Lower lobe of right lung (tissue), 2 donors: ENCODE measurements around the gene VAPB. TPM values are rescaled to one million over a fixed set of nuclear protein-coding genes. Genes with fewer than 3 reads are reported as not detected.

Experiments
- ATAC-seq, 2 donors: fragments of 200-7000 bp; cut with Tn5 transposase; one replicate each; pipeline ENCODE4 v1.9.1; 2020 to 2022; ENCODE audit warnings: mild to moderate bottlenecking in 2 of 2, moderate library complexity in 2 of 2
- DNase-seq: peaks from one replicate; pipeline ENCODE4 v3.0.0-alpha.2; 2020
- H3K27ac ChIP-seq: fragments of 200-600 bp; one replicate; pipeline ENCODE4 v1.8.0; 2022
- H3K27me3 ChIP-seq: fragments of 200-600 bp; one replicate; pipeline ENCODE4 v1.8.0; 2022; ENCODE audit warnings: low read depth
- H3K36me3 ChIP-seq: fragments of 200-600 bp; one replicate; pipeline ENCODE4 v1.8.0; 2022; ENCODE audit warnings: mild to moderate bottlenecking
- H3K4me1 ChIP-seq: fragments of 200-600 bp; one replicate; pipeline ENCODE4 v1.8.0; 2022
- H3K4me3 ChIP-seq: fragments of 200-600 bp; one replicate; pipeline ENCODE4 v1.8.0; 2022; ENCODE audit warnings: mild to moderate bottlenecking
- H3K9me3 ChIP-seq: fragments of 200-600 bp; one replicate; pipeline ENCODE4 v1.8.0; 2022
- CTCF ChIP-seq: fragments of 200-600 bp; IDR thresholded peaks from one replicate; pipeline ENCODE4 v1.8.0; 2022; ENCODE audit warnings: antibody characterized with exemption, mild to moderate bottlenecking
- intact Hi-C: fragments of 100-400 bp; cut with DNase I; formaldehyde crosslinking; loops from one replicate; pipeline ENCODE4 v1.11.0; 2022
- total RNA-seq: library from RNA; stranded (reverse); fragmentation: NEBNext Ultra II Directional; extraction: Animal tissue kit (Norgen Biotek cat#: 25700); gene quantifications from one replicate; pipeline ENCODE4 v1.2.1, GENCODE V29; 2021
- donor health status: DM: no; HTN: yes; CAD: no; lungs with severe emphysema.

VAPB gene
- total RNA-seq, 1 donor from 2014 or later = 44.5 TPM

GRCh38 chr20:58436868-58437645 is 48.0 kb downstream of the VAPB start:
- peaks cover 29% of the 10 kb centered on the region for H3K36me3 ChIP-seq
- H3K9me3 ChIP-seq = no peaks in the 10 kb centered on the region
- TF ChIP-seq CTCF = no peak
- no peak for DNase-seq
- no peak overlapping the region for H3K4me3 ChIP-seq
- H3K27ac ChIP-seq = no peak overlapping the region
- no peak for ATAC-seq
- H3K4me1 ChIP-seq = peaks cover 8% of the 10 kb centered on the region
- H3K27me3 ChIP-seq = no peaks in the 10 kb centered on the region
- intact Hi-C loops = no loop called here

GRCh38 chr20:58438970-58439808 is 50.2 kb downstream of the VAPB start:
- no peak for TF ChIP-seq CTCF
- Histone ChIP-seq H3K9me3 (no peaks in the 10 kb centered on the region), H3K4me3 (no peak overlapping the region), H3K36me3 (peaks cover 44% of the 10 kb centered on the region), H3K4me1 (no peaks in the 10 kb centered on the region), H3K27me3 (no peaks in the 10 kb centered on the region), H3K27ac (no peak overlapping the region)
- ATAC-seq = no peak
- no peak for DNase-seq
- intact Hi-C loops = no loop called here

GRCh38 chr20:58440021-58440767 is 51.2 kb downstream of the VAPB start:
- Histone ChIP-seq H3K4me1 (no peaks in the 10 kb centered on the region), H3K9me3 (no peaks in the 10 kb centered on the region), H3K27me3 (no peaks in the 10 kb centered on the region), H3K27ac (no peak overlapping the region), H3K36me3 (peaks cover 54% of the 10 kb centered on the region), H3K4me3 (no peak overlapping the region)
- intact Hi-C loops = no loop called here
- DNase-seq (no peak), ATAC-seq (no peak)
- TF ChIP-seq CTCF = no peak

GRCh38 chr20:58441723-58442122 is 52.7 kb downstream of the VAPB start:
- Histone ChIP-seq H3K27me3 (no peaks in the 10 kb centered on the region), H3K4me3 (no peak overlapping the region), H3K9me3 (no peaks in the 10 kb centered on the region), H3K4me1 (no peaks in the 10 kb centered on the region), H3K27ac (no peak overlapping the region), H3K36me3 (peaks cover 70% of the 10 kb centered on the region)
- intact Hi-C loops = no loop called here
- ATAC-seq (no peak), DNase-seq (no peak)
- TF ChIP-seq CTCF = no peak

- intact Hi-C loops = no loop called here
- Histone ChIP-seq H3K36me3 (peaks cover 85% of the 10 kb centered on the region), H3K4me1 (no peaks in the 10 kb centered on the region), H3K27me3 (no peaks in the 10 kb centered on the region), H3K27ac (no peak overlapping the region), H3K9me3 (no peaks in the 10 kb centered on the region), H3K4me3 (no peak overlapping the region)
- no peak for TF ChIP-seq CTCF
- DNase-seq (no peak), ATAC-seq (no peak)
Observed at GRCh38 chr20:58444746-58445255, 55.8 kb downstream of the VAPB start.
